AG04450 (cell line): ENCODE measurements around the gene FGF5. TPM values are rescaled to one million over a fixed set of nuclear protein-coding genes. Genes with fewer than 3 reads are reported as not detected.
"Not testable (repeated sequence)": the region's sequence is repeated elsewhere in the genome, so short reads cannot be mapped to it uniquely, and the experiment has no call there.

Source experiments
- CTCF ChIA-PET: fragments of 300-600, 350-600 bp; formaldehyde crosslinking; extraction: SDS; loops from one replicate; lab custom pipeline; 2022; ENCODE audit warnings: antibody characterized with exemption, inconsistent platforms; lab: Charles Lee
- POLR2A ChIA-PET: fragments of 350-600 bp; formaldehyde crosslinking; extraction: SDS; loops from one replicate; lab custom pipeline; 2021; ENCODE audit warnings: antibody characterized with exemption, inconsistent platforms; lab: Yijun Ruan, JAX
- DNase-seq: peaks from one replicate; pipeline ENCODE4 v3.0.0-alpha.2; 2011; ENCODE audit warnings: low read depth, low spot score
- H3K27ac ChIP-seq: one replicate; pipeline ENCODE4 v1.5.1; 2012; ENCODE audit warnings: low read depth, low read length, control low read depth
- H3K27me3 ChIP-seq: one replicate; pipeline ENCODE4 v1.6.0; 2012; ENCODE audit warnings: low read length; ENCODE audit not compliant: control insufficient read depth, insufficient read depth
- H3K4me3 ChIP-seq: 2 replicates; pipeline ENCODE4 v1.5.1; 2011; ENCODE audit warnings: mild to moderate bottlenecking, low read depth, low read length, control low read depth
- H3K9me3 ChIP-seq: 2 replicates; pipeline ENCODE4 v1.5.1; 2012; ENCODE audit warnings: low read length; ENCODE audit not compliant: control insufficient read depth, insufficient read depth
- CTCF ChIP-seq: IDR thresholded peaks from 2 replicates; pipeline ENCODE4 v1.5.1; 2011; ENCODE audit warnings: low read depth, low read length, control low read depth, inconsistent platforms
- polyA plus RNA-seq: library from polyadenylated mRNA; depleted of rRNA; stranded (reverse); fragments of >200 nt; gene quantifications from 2 replicates; pipeline ENCODE4 v1.2.3, GENCODE V29; 2011

The FGF5 gene
- polyA plus RNA-seq, 1 experiment = 39.9 TPM

- POLR2A ChIA-PET = interaction anchor here (0.7 to 1.8 kb wide), 4 partner anchors 13 to 70 kb away, joined by 3 to 13 read pairs (median 4); partner anchors contain the start of gene FGF5
- DNase-seq = no peak
- Histone ChIP-seq H3K4me3 (no peak overlapping the region), H3K27ac (peak overlapping the region; percentile 54), H3K9me3 (no peaks in the 10 kb centered on the region), H3K27me3 (no peaks in the 10 kb centered on the region)
- CTCF ChIA-PET = interaction anchor here (0.7 to 1.4 kb wide), 4 partner anchors 15 to 93 kb away, joined by 3 to 7 read pairs (median 3); no protein-coding TSS in a partner anchor
- TF ChIP-seq CTCF = no peak
Measured at GRCh38 chr4:80308466-80308822, 42.0 kb downstream of the FGF5 start.

GRCh38 chr4:80309294-80310004 is 43.0 kb downstream of the FGF5 start:
- Histone ChIP-seq H3K4me3 (no peak overlapping the region), H3K9me3 (no peaks in the 10 kb centered on the region), H3K27ac (peak overlapping the region; percentile 80), H3K27me3 (no peaks in the 10 kb centered on the region)
- peak; percentile 77 for DNase-seq
- ChIA-PET POLR2A (no interaction called here), CTCF (interaction anchor here (1.4 kb wide), 1 partner anchor 93 kb away, joined by 4 read pairs; no protein-coding TSS in a partner anchor)
- no peak for TF ChIP-seq CTCF

- Histone ChIP-seq H3K27me3 (no peaks in the 10 kb centered on the region), H3K9me3 (no peaks in the 10 kb centered on the region), H3K27ac (no peak overlapping the region), H3K4me3 (no peak overlapping the region)
- no peak for TF ChIP-seq CTCF
- ChIA-PET CTCF (interaction anchor here (0.9 kb wide), 2 partner anchors 12 to 23 kb away, joined by 4 to 5 read pairs; no protein-coding TSS in a partner anchor), POLR2A (no interaction called here)
- no peak for DNase-seq
Measured at GRCh38 chr4:80311130-80311529, 44.7 kb downstream of the FGF5 start.

GRCh38 chr4:80312124-80312523 is 45.7 kb downstream of the FGF5 start:
- H3K9me3 ChIP-seq = no peaks in the 10 kb centered on the region
- POLR2A ChIA-PET = no interaction called here
- H3K4me3 ChIP-seq = no peak overlapping the region
- CTCF ChIA-PET = no interaction called here
- H3K27me3 ChIP-seq = no peaks in the 10 kb centered on the region
- no peak for DNase-seq
- TF ChIP-seq CTCF = no peak
- H3K27ac ChIP-seq = no peak overlapping the region

- POLR2A ChIA-PET = no interaction called here
- no peak overlapping the region for H3K4me3 ChIP-seq
- no peaks in the 10 kb centered on the region for H3K27me3 ChIP-seq
- H3K27ac ChIP-seq = no peak overlapping the region
- CTCF ChIA-PET = interaction anchor here (1.2 kb wide), 1 partner anchor 22 kb away, joined by 3 read pairs; the partner anchor contains the start of gene CFAP299
- TF ChIP-seq CTCF = no peak
- DNase-seq = no peak
- no peaks in the 10 kb centered on the region for H3K9me3 ChIP-seq
Measured at GRCh38 chr4:80313627-80314026, 47.2 kb downstream of the FGF5 start.

- POLR2A ChIA-PET, H3K9me3 ChIP-seq, H3K27ac ChIP-seq, H3K4me3 ChIP-seq, H3K27me3 ChIP-seq, DNase-seq: not testable (repeated sequence)
- CTCF ChIA-PET = interaction anchor here (0.7 kb wide), 1 partner anchor 34 kb away, joined by 3 read pairs; no protein-coding TSS in a partner anchor
Measured at GRCh38 chr4:80315848-80316247, 49.4 kb downstream of the FGF5 start.
